ENCODE data around the gene SEMA5B.

DNA sequence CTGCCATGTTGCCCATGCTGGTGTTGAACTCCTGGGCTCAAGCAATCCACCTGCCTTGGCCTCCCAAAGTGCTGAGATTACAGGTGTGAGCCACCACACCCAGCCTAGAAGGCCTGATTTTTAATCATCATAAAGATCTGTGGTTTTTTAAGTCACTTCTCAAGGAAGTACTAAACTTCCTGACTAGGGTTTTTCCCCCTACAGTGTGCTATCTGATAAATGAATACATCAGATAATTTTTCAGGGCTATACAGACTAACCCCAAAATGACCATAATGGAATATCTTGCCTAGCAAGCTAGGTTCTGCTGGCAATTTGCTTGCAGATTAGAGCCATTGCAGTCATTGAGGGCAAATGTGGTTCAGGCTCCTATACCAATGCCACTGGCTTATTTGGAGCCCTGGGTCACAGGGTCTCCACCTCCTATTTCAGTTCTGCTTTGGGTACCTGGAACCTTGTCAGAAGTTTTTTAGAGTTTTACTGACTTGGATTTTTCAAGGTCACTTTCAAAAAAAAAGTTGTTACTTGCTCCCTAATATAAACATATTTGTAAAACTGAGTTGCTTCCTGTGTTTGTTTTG is 151.9 kb downstream of the SEMA5B start:
- TF ChIP-seq, protein P1, sequence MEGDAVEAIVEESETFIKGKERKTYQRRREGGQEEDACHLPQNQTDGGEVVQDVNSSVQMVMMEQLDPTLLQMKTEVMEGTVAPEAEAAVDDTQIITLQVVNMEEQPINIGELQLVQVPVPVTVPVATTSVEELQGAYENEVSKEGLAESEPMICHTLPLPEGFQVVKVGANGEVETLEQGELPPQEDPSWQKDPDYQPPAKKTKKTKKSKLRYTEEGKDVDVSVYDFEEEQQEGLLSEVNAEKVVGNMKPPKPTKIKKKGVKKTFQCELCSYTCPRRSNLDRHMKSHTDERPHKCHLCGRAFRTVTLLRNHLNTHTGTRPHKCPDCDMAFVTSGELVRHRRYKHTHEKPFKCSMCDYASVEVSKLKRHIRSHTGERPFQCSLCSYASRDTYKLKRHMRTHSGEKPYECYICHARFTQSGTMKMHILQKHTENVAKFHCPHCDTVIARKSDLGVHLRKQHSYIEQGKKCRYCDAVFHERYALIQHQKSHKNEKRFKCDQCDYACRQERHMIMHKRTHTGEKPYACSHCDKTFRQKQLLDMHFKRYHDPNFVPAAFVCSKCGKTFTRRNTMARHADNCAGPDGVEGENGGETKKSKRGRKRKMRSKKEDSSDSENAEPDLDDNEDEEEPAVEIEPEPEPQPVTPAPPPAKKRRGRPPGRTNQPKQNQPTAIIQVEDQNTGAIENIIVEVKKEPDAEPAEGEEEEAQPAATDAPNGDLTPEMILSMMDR (IDR thresholded peaks at IDR 0.05; ENCODE audit: insufficient read depth, low read length) = no peak
- TF ChIP-seq SPI1 (IDR thresholded peaks at IDR 0.05; ENCODE audit: borderline replicate concordance, low read depth) (no peak), POLR2AphosphoS5 (IDR thresholded peaks at IDR 0.05; ENCODE audit: low read depth) (no peak)
- TF ChIP-seq, protein P2, sequence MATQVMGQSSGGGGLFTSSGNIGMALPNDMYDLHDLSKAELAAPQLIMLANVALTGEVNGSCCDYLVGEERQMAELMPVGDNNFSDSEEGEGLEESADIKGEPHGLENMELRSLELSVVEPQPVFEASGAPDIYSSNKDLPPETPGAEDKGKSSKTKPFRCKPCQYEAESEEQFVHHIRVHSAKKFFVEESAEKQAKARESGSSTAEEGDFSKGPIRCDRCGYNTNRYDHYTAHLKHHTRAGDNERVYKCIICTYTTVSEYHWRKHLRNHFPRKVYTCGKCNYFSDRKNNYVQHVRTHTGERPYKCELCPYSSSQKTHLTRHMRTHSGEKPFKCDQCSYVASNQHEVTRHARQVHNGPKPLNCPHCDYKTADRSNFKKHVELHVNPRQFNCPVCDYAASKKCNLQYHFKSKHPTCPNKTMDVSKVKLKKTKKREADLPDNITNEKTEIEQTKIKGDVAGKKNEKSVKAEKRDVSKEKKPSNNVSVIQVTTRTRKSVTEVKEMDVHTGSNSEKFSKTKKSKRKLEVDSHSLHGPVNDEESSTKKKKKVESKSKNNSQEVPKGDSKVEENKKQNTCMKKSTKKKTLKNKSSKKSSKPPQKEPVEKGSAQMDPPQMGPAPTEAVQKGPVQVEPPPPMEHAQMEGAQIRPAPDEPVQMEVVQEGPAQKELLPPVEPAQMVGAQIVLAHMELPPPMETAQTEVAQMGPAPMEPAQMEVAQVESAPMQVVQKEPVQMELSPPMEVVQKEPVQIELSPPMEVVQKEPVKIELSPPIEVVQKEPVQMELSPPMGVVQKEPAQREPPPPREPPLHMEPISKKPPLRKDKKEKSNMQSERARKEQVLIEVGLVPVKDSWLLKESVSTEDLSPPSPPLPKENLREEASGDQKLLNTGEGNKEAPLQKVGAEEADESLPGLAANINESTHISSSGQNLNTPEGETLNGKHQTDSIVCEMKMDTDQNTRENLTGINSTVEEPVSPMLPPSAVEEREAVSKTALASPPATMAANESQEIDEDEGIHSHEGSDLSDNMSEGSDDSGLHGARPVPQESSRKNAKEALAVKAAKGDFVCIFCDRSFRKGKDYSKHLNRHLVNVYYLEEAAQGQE (IDR thresholded peaks at IDR 0.05; ENCODE audit: insufficient replicate concordance, low read depth) = no peak

Data from HL-60 (cell line).